OCI-LY3 (cell line): ENCODE results near the gene SNX27.

Source experiments
- H2AFZ ChIP-seq: fragments of 200-600, 300-600 bp; shearing (Covaris generic); 2 replicates; pipeline ENCODE4 v1.6.0; 2014; ENCODE audit warnings: antibody characterized with exemption, low read depth, low read length
- H3K27ac ChIP-seq: fragments of 200-600, 300-600 bp; sonication (generic); 2 replicates; pipeline ENCODE4 v1.5.1; 2014; ENCODE audit warnings: mild to moderate bottlenecking, low read length, moderate library complexity, mixed read lengths
- H3K27me3 ChIP-seq: fragments of 200-600, 300-600 bp; sonication (generic); 2 replicates; pipeline ENCODE4 v1.6.1; 2014; ENCODE audit warnings: low read depth, low read length, mixed read lengths
- H3K36me3 ChIP-seq: fragments of 200-600, 300-600 bp; sonication (generic); replicated peaks from 2 replicates; pipeline ENCODE3; 2014; ENCODE audit warnings: low read depth, low read length, mixed read lengths
- H3K4me1 ChIP-seq: fragments of 300-600, 200-600 bp; sonication (generic); 2 replicates; pipeline ENCODE4 v1.6.1; 2014; ENCODE audit warnings: low read length, mixed read lengths
- H3K4me2 ChIP-seq: fragments of 200-600, 300-600 bp; sonication (generic); 2 replicates; pipeline ENCODE4 v1.6.1; 2014; ENCODE audit warnings: low read length, mixed read lengths
- H3K4me3 ChIP-seq: fragments of 300-600, 200-600 bp; sonication (generic); 2 replicates; pipeline ENCODE4 v1.5.1; 2014; ENCODE audit warnings: antibody characterized with exemption, mild to moderate bottlenecking, low read length, moderate library complexity
- H3K79me2 ChIP-seq: fragments of 300-600, 200-600 bp; shearing (Covaris generic); 2 replicates; pipeline ENCODE4 v1.6.1; 2014; ENCODE audit warnings: mild to moderate bottlenecking, low read length, mixed read lengths
- H3K9ac ChIP-seq: fragments of 300-600, 200-600 bp; shearing (Covaris generic); 2 replicates; pipeline ENCODE4 v1.6.0; 2014; ENCODE audit warnings: mild to moderate bottlenecking, low read length, moderate library complexity
- H3K9me3 ChIP-seq: fragments of 200-600, 300-600 bp; shearing (Covaris generic); 2 replicates; pipeline ENCODE4 v1.6.1; 2014; ENCODE audit warnings: low read length, mixed read lengths; ENCODE audit not compliant: insufficient read depth
- H4K20me1 ChIP-seq: fragments of 200-600, 300-600 bp; sonication (generic); 2 replicates; pipeline ENCODE4 v1.6.1; 2016; ENCODE audit warnings: low read length, mixed read lengths; ENCODE audit not compliant: insufficient read depth
- EZH2phosphoT487 ChIP-seq: fragments of 200-600 bp; shearing (Covaris generic); IDR thresholded peaks from 2 replicates; pipeline ENCODE4 v1.6.1; 2018; ENCODE audit warnings: antibody characterized with exemption, mixed run types, low read depth
- TF ChIP-seq, protein P1 (sequence below): fragments of 200-600, 300-600 bp; sonication (generic); IDR thresholded peaks from 2 replicates; pipeline ENCODE4 v1.5.1; 2014; ENCODE audit warnings: antibody characterized with exemption, low read length, low read depth

The SNX27 gene

DNA sequence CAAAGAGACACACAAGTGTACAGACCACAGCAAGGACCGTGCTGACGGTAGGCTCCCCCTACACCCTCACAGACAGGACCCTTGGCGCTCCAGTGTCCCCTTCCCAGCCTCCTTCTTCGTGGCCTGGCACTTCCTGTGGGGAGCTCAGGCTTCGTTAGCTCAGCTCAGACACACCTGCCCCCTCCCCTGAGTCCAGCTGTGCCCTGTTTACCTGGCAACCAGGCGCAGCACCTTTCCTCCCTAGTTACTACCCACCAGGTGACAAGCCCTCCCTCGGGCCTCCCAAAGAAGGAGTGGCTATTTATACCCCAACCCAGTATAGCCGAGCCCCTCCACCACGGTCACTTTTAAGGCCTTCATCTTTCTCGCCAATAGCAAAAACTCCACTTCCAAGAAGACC is 100.1 kb downstream of the SNX27 start:
- no peak overlapping the region for H3K27ac ChIP-seq
- no peaks in the 10 kb centered on the region for H3K79me2 ChIP-seq
- TF ChIP-seq, protein P1, sequence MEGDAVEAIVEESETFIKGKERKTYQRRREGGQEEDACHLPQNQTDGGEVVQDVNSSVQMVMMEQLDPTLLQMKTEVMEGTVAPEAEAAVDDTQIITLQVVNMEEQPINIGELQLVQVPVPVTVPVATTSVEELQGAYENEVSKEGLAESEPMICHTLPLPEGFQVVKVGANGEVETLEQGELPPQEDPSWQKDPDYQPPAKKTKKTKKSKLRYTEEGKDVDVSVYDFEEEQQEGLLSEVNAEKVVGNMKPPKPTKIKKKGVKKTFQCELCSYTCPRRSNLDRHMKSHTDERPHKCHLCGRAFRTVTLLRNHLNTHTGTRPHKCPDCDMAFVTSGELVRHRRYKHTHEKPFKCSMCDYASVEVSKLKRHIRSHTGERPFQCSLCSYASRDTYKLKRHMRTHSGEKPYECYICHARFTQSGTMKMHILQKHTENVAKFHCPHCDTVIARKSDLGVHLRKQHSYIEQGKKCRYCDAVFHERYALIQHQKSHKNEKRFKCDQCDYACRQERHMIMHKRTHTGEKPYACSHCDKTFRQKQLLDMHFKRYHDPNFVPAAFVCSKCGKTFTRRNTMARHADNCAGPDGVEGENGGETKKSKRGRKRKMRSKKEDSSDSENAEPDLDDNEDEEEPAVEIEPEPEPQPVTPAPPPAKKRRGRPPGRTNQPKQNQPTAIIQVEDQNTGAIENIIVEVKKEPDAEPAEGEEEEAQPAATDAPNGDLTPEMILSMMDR, result no peak
- no peak for TF ChIP-seq EZH2phosphoT487
- H3K4me1 ChIP-seq, result peaks cover 6% of the 10 kb centered on the region
- no peaks in the 10 kb centered on the region for H3K9me3 ChIP-seq
- no peak overlapping the region for H3K4me2 ChIP-seq
- H4K20me1 ChIP-seq, result no peaks in the 10 kb centered on the region
- no peak overlapping the region for H3K9ac ChIP-seq
- peaks cover 21% of the 10 kb centered on the region; the same call in 1 of the 2 replicates for H3K27me3 ChIP-seq
- no peaks in the 10 kb centered on the region for H3K36me3 ChIP-seq
- H2AFZ ChIP-seq, result no peak overlapping the region
- no peak overlapping the region for H3K4me3 ChIP-seq

GRCh38 chr1:151713044-151713443 is 101.2 kb downstream of the SNX27 start:
- H3K4me2 ChIP-seq, result no peak overlapping the region
- no peak overlapping the region for H3K4me3 ChIP-seq
- no peaks in the 10 kb centered on the region for H4K20me1 ChIP-seq
- peaks cover 32% of the 10 kb centered on the region for H3K27me3 ChIP-seq
- no peak for TF ChIP-seq EZH2phosphoT487
- TF ChIP-seq, protein P1, result no peak
- H2AFZ ChIP-seq, result no peak overlapping the region
- no peaks in the 10 kb centered on the region for H3K36me3 ChIP-seq
- H3K4me1 ChIP-seq, result peaks cover 6% of the 10 kb centered on the region
- H3K9me3 ChIP-seq, result no peaks in the 10 kb centered on the region
- no peaks in the 10 kb centered on the region for H3K79me2 ChIP-seq
- no peak overlapping the region for H3K9ac ChIP-seq
- H3K27ac ChIP-seq, result no peak overlapping the region

- no peak overlapping the region for H3K9ac ChIP-seq
- no peaks in the 10 kb centered on the region for H3K36me3 ChIP-seq
- TF ChIP-seq EZH2phosphoT487, result no peak
- TF ChIP-seq, protein P1, result no peak
- H3K4me2 ChIP-seq, result no peak overlapping the region
- no peak overlapping the region for H3K27ac ChIP-seq
- peaks cover 6% of the 10 kb centered on the region for H3K4me1 ChIP-seq
- no peaks in the 10 kb centered on the region for H4K20me1 ChIP-seq
- H3K27me3 ChIP-seq, result peaks cover 40% of the 10 kb centered on the region
- no peaks in the 10 kb centered on the region for H3K79me2 ChIP-seq
- H3K4me3 ChIP-seq, result no peak overlapping the region
- no peaks in the 10 kb centered on the region for H3K9me3 ChIP-seq
- no peak overlapping the region for H2AFZ ChIP-seq
Observed at GRCh38 chr1:151713874-151714273, 102.0 kb downstream of the SNX27 start.

GRCh38 chr1:151714820-151715725 is 103.2 kb downstream of the SNX27 start:
- Histone ChIP-seq H3K9me3 (no peaks in the 10 kb centered on the region), H3K4me1 (peaks cover 6% of the 10 kb centered on the region), H3K4me3 (no peak overlapping the region), H3K4me2 (no peak overlapping the region), H3K79me2 (no peaks in the 10 kb centered on the region), H2AFZ (no peak overlapping the region), H3K27ac (no peak overlapping the region), H4K20me1 (no peaks in the 10 kb centered on the region), H3K36me3 (no peaks in the 10 kb centered on the region), H3K27me3 (peaks cover 51% of the 10 kb centered on the region), H3K9ac (no peak overlapping the region)
- TF ChIP-seq, protein P1, result no peak
- TF ChIP-seq EZH2phosphoT487, result no peak
